ENCODE data around the gene JPT2. TPM values are rescaled to one million over a fixed set of nuclear protein-coding genes. Genes with fewer than 3 reads are reported as not detected.

Gene JPT2
- total and polyA plus RNA-seq, 11 donors = 11.0 to 76.1 (median 34.1) TPM

GRCh38 chr16:1639860-1640259 is 38.2 kb upstream of the JPT2 start:
- no peak for DNase-seq
- no peak for ATAC-seq
- TF ChIP-seq CTCF (IDR thresholded peaks at IDR 0.05) = no peak
- TF ChIP-seq POLR2A (IDR thresholded peaks at IDR 0.05) = no peak
- Histone ChIP-seq H3K27me3 (no peaks in the 10 kb centered on the region), H3K4me1 (peaks cover 0 to 31% (median 11%) of the 10 kb centered on the region in 12 donors), H3K9me3 (no peaks in the 10 kb centered on the region), H3K27ac (peak overlapping the region in 6 of 12 donors; percentile 7 to 46 (median 20)), H3K36me3 (peaks cover 0 to 99% (median 82%) of the 10 kb centered on the region in 9 donors), H3K4me3 (no peak overlapping the region)
- WGBS, 4 donors = 67 to 80% (median 73%) methylated on average over 11 of the region's 11 CpGs
- intact Hi-C loops (cut with DNase I) = loop anchor here in 1 of 10 donors (10.0 kb wide), 1 partner anchor 65 kb away; the partner anchor contains the start of gene MAPK8IP3

GRCh38 chr16:1640261-1640941 is 37.7 kb upstream of the JPT2 start:
- TF ChIP-seq POLR2A (IDR thresholded peaks at IDR 0.05) (no peak), CTCF (IDR thresholded peaks at IDR 0.05) (no peak)
- peaks cover 0 to 99% (median 81%) of the 10 kb centered on the region in 9 donors for H3K36me3 ChIP-seq
- no peak overlapping the region for H3K4me3 ChIP-seq
- peak in 1 of 4 donors; percentile 64 for ATAC-seq
- intact Hi-C loops (cut with DNase I) = loop anchor here in 1 of 10 donors (10.0 kb wide), 1 partner anchor 64 kb away; the partner anchor contains the start of gene MAPK8IP3
- DNase-seq = no peak
- H3K27ac ChIP-seq = peak overlapping the region in 7 of 12 donors; percentile 7 to 46 (median 25)
- peaks cover 0 to 31% (median 11%) of the 10 kb centered on the region in 12 donors for H3K4me1 ChIP-seq
- no peaks in the 10 kb centered on the region for H3K9me3 ChIP-seq
- no peaks in the 10 kb centered on the region for H3K27me3 ChIP-seq
- WGBS, 4 donors = 59 to 68% (median 63%) methylated on average over 19 to 20 of the region's 20 CpGs

GRCh38 chr16:1641261-1641660 is 36.8 kb upstream of the JPT2 start:
- ATAC-seq (no peak), DNase-seq (no peak)
- TF ChIP-seq CTCF (IDR thresholded peaks at IDR 0.05) (no peak), POLR2A (IDR thresholded peaks at IDR 0.05) (no peak)
- H3K27ac ChIP-seq = no peak overlapping the region
- intact Hi-C loops (cut with DNase I) = loop anchor here in 1 of 10 donors (10.0 kb wide), 1 partner anchor 64 kb away; the partner anchor contains the start of gene MAPK8IP3
- WGBS, 4 donors = 82 to 88% (median 84%) methylated on average over 12 of the region's 12 CpGs
- peaks cover 0 to 99% (median 85%) of the 10 kb centered on the region in 9 donors for H3K36me3 ChIP-seq
- no peak overlapping the region for H3K4me3 ChIP-seq
- no peaks in the 10 kb centered on the region for H3K9me3 ChIP-seq
- H3K27me3 ChIP-seq = no peaks in the 10 kb centered on the region
- peaks cover 0 to 31% (median 11%) of the 10 kb centered on the region in 12 donors for H3K4me1 ChIP-seq

- peaks cover 0 to 31% (median 11%) of the 10 kb centered on the region in 12 donors for H3K4me1 ChIP-seq
- H3K9me3 ChIP-seq = no peaks in the 10 kb centered on the region
- DNase-seq = peak in 2 of 5 donors; percentile 58 to 78
- peaks cover 0 to 99% (median 88%) of the 10 kb centered on the region in 9 donors for H3K36me3 ChIP-seq
- peak overlapping the region in 2 of 12 donors; percentile 33 to 39 for H3K27ac ChIP-seq
- TF ChIP-seq CTCF (IDR thresholded peaks at IDR 0.05) (no peak), POLR2A (IDR thresholded peaks at IDR 0.05) (no peak)
- WGBS, 4 donors = 64 to 89% (median 75%) methylated on average over 2 to 5 of the region's 5 CpGs
- no peak overlapping the region for H3K4me3 ChIP-seq
- intact Hi-C loops (cut with DNase I) = loop anchor here in 1 of 10 donors (10.0 kb wide), 1 partner anchor 63 kb away; the partner anchor contains the start of gene MAPK8IP3
- H3K27me3 ChIP-seq = no peaks in the 10 kb centered on the region
- ATAC-seq = peak; percentile 78 to 90 (median 80)
Measured at GRCh38 chr16:1642148-1642547, 35.9 kb upstream of the JPT2 start.

Data from heart left ventricle (tissue), 16 donors.